IPS-11a (cell line): Measurements from ENCODE around the gene TRAPPC3L.

Experiments used
- H3K4me3 ChIP-seq: one replicate; pipeline ENCODE4 v1.5.1; 2013; ENCODE audit warnings: low read depth, low read length, control low read depth

Gene TRAPPC3L

DNA sequence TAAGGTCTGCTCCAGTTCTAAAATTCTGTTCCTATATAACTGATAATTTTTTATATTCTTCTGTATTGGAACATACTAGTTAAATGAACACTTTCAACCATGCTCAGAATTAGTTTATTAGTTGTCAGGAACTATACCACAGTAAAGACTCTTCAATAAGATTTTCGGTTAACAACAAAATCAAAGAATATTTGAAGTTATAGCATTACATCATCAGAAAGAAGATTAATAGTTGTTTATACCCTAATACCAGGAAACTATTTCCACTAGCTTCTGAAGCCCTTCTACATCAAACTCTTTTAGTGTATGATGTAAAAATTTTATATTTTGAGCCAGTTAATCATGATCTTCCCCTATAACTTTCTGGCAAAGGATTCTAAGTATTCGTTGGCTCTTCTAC, 14.6 kb upstream of the TRAPPC3L start:
- no peak overlapping the region for H3K4me3 ChIP-seq

DNA sequence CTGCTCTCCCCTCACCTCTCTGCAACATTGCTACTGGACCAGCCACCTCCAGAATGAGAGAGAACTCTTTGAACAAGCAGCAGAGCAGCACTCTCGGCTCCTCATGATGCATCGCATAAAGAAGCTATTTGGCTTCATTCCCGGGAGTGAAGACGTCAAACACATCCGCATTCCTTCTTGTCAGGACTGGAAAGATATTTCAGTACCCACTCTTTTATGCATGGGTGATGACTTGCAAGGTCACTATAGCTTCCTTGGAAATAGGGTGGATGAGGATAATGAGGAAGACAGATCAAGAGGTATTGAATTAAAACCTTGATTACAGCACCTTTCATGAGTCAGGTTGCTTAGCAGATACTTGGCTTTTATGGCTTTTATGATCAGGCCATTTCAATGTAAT, 12.4 kb upstream of the TRAPPC3L start:
- no peak overlapping the region for H3K4me3 ChIP-seq

DNA sequence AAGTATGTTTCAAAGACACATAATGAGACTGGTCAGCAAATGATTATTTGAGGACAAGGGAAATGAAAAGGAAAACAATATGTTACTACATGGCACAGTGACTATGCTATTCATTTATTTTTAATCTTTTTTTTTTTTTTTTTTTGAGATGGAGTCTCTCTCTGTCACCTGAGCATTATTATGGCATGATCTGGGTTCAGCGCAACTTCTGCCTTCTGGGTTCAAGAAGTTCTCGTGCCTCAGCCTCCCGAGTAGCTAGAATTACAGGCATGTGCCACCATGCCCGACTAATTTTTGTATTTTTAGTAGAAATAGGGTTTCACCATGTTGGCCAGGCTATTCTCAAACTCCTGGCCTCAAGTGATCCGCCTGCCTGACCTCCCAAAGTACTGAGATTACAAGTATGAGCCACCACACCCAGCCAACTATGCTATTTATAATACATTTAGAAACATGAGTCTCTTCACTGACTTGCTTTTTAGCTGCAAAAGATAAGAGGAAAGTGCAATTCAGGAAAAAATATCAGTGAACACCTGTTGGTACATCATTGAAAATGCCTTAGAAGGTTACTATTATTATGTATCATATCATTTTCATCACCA, 11.4 kb upstream of the TRAPPC3L start:
- no peak overlapping the region for H3K4me3 ChIP-seq

DNA sequence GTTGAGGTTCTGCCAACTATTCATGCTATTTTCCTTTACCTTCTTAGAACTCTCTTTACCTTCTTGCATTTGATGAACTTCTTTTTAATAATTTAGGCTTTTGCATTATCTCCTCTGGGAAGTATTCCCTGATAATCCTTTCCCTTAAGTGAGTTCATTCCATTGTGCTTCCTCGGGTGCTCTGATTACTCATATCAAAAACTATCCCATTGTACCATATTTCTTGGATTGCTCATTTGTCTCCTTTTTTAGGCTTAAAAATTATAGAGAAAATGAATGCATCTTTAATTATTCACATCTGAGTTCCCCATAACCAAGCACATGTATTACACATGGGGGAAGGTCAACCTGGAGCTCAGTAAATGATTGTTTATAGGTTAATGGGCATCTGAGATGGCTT, 10.6 kb upstream of the TRAPPC3L start:
- no peak overlapping the region for H3K4me3 ChIP-seq

DNA sequence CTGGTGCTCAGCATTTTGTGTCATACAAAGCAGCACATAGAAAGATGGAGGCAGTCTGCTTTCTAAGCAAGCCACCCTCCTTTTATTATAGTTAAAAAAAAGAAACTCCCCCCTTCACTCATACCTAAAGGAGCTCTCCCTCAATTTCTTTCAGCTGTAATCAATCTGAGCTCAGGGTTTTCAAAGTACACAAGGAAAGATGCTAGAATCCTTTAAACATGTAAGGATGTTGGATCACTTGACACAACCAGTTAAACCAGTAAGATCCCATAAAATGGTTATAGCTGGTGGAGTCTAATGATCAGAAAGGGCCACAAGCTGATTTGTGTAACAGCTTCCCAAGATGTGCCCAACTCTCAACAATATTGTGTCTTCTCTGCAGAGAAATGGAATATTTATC, 8.0 kb upstream of the TRAPPC3L start, which contains the start of gene CALHM4:
TSS of gene CALHM4 (plus strand) at position 301 of the 400 bp plus-strand sequence. CDS start at position 344, 43 bp downstream.
- no peak within 1 kb of the TSS for H3K4me3 ChIP-seq

- no peak overlapping the region for H3K4me3 ChIP-seq
Observed at GRCh38 chr6:116550796-116551195, 5.3 kb upstream of the TRAPPC3L start.

GRCh38 chr6:116547358-116547757, 1.9 kb upstream of the TRAPPC3L start:
- no peak overlapping the region for H3K4me3 ChIP-seq

GRCh38 chr6:116543149-116543548, 2.3 kb downstream of the TRAPPC3L start:
- no peak overlapping the region for H3K4me3 ChIP-seq

DNA sequence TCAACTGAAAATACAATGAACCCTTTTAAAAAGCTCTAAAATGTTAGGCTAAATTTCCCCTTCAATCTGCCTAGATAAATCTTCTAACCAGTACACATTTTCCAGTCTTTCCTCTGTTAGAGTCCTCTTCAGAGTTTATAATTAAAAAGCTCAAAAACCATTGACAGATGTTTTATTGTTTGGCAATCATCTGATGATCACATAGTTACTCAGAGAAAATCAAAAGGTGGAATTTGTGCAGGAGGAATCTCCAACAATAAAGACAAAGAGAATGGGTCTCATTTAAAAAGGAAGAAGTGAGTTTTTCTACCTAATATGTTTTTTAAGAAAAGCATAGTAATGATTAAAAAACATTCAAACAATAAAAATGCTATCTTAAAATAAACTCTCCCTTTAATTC, 3.1 kb downstream of the TRAPPC3L start:
- no peak overlapping the region for H3K4me3 ChIP-seq

- no peak overlapping the region for H3K4me3 ChIP-seq
Observed at GRCh38 chr6:116536216-116536621, 9.3 kb downstream of the TRAPPC3L start.

DNA sequence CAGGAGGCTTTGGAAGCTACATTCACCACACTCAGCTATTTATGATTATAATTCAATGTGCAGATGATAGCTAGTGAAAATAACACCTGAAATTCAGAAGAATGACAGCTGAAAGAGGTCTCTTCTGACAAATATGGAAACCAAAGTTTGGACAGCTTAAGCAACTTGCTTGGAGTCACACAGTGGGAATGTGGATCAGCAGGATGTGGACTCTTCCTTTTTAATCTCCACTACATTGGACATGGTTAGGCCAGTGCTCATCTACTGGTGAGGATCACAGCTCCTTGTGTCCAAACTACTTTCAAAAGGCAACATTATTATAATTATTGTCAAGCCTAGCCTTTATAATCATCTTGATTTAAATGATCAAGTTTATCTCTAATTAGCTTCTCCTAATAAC, 10.4 kb downstream of the TRAPPC3L start:
- H3K4me3 ChIP-seq = no peak overlapping the region

DNA sequence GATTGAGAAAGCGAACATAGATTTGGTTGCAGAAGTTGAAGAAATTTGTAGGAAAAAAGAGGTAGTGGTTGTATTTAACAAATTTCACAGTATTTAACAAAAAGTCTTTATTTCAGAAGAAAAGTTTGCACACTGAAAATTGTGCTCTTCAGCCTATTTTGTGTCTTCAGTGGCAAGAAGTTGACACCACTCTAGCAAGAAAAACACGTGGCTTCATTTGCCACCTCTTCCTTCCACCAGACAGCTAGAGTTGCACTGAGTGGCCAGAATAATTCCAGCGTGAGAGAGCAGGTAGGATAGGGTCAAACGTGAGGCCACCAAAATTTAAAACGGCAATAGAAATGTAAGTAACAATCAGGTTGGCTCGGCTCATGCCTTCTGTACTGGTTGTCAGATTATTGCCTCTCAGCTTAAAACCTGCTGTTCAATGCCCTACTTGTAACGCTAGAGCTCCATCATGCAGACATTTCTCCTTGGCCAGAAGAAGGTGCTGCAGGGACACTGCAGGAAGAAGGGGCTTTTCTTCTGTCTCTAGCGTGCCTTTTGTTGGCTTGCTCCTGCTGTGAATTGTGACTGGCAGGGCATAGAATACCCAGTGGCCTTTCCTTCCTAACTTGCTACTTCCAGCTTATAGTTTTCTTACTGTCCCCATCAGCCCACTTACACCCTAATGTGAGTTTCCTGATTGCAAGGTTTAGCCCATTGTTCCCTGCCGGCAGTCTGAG, 12.1 kb downstream of the TRAPPC3L start:
- H3K4me3 ChIP-seq = no peak overlapping the region

GRCh38 chr6:116531675-116532570, 13.6 kb downstream of the TRAPPC3L start:
- no peak overlapping the region for H3K4me3 ChIP-seq

- no peak overlapping the region for H3K4me3 ChIP-seq
Observed at GRCh38 chr6:116530436-116530835, 15.0 kb downstream of the TRAPPC3L start.

DNA sequence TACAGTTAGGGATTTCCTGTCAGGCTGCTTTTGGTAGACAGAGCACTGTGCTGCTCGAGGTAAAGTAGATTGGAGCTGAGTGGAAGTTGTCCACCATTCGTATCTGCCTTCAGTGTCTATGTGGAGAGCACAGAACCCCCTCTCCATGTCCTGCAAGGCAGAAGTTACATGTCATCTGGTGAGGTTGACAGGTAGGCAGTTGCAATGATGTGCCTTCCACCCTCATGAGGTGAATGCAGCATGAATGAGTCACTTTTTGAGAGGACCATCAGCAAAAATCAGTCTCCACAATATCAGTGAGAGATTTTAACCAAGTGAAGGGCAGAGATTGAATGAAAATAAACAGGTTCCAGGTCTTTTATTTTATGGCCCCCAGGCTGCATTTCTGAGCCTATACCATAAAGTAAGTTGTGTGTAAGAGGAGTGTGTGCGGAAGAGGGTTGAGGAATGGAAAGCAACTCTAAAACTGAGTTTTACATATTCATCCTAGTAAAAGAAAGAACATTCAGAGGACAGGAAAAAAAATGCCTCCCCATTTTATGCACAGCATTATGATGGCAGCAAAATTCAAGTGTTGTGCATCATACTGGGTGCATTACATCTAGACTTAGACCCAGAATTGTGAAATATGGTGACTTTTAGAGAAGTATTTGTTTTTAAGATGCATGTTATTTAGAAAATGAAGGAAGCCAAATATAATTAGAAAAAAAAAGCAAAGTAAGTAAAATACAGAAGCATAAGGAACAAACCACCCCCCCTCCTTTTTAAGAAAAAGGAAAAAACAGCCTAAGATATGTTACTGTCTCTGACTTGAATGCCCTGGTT, 15.8 kb downstream of the TRAPPC3L start:
- no peak overlapping the region for H3K4me3 ChIP-seq

- H3K4me3 ChIP-seq = no peak overlapping the region
Observed at GRCh38 chr6:116528780-116529179, 16.7 kb downstream of the TRAPPC3L start.

GRCh38 chr6:116528133-116528532, 17.4 kb downstream of the TRAPPC3L start:
- no peak overlapping the region for H3K4me3 ChIP-seq

DNA sequence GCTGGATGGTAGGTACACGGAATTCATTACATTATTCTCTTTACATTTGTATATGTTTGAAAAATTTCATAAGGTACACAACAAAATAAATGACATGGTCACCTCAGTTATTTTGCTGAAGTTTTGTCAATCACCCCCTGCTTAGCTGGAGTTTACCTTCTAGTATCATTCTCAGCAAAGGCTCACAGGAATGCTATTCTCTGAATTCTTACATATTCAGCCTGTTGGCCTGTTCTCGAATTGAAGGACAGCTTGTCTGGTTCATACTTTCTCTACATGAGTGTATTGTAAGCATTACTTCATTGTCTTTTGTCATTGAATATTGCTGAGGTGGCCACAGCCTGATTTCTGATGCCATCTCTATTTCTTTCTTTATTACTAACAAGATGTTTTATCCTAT, 21.2 kb downstream of the TRAPPC3L start:
- no peak overlapping the region for H3K4me3 ChIP-seq

- no peak overlapping the region for H3K4me3 ChIP-seq
Observed at GRCh38 chr6:116522896-116523295, 22.6 kb downstream of the TRAPPC3L start.

DNA sequence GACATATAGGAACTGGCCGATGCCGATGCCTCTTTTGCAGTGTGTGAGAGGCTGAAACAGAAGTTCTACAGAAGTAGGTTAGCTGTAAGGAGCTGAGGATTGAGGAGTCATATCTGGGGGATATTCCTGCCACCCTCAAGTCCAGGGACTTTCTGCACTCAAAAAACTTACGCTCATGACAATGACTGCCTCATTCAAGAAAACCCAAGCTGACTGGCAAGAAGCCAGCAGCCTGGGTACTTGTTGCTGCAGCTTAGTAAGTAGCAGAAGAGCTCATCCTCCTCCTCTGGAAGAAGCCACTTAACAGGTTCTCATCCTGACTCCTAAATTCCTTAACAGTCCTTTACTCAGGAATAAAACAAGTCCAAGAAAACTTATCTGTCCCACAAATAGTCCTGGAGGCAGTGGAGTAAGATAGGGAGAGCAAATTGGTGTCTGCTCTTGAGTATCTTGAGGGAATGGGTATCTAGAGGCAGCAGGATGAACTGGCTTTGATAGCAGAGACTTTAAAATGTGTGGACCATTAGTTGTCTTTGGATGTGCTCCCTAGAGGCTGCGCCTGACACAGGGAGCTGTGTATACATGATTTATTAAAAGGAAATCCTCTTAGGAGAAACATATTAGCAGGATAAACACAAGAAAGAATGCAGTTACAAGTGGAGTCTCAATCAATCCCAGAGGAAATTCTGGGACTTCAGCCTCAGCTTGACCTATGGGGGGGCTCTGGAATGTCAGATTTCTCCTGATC, 26.7 kb downstream of the TRAPPC3L start:
- no peak overlapping the region for H3K4me3 ChIP-seq
